GM23248 (cell line): Measurements from ENCODE around the gene KCNQ2. TPM values are rescaled to one million over a fixed set of nuclear protein-coding genes. Genes with fewer than 3 reads are reported as not detected.

Experiments
- DNase-seq: peaks from one replicate; pipeline ENCODE4 v3.0.0-alpha.2; 2015
- H2AFZ ChIP-seq: fragments of 200-600 bp; sonication (generic); 2 replicates; pipeline ENCODE4 v1.6.1; 2016; ENCODE audit warnings: antibody characterized with exemption
- H3F3A ChIP-seq: fragments of 200-600 bp; sonication (generic); 2 replicates; pipeline ENCODE4 v1.6.1; 2016; ENCODE audit warnings: mild to moderate bottlenecking, antibody characterized with exemption, mixed run types; ENCODE audit not compliant: insufficient read depth
- H3K27ac ChIP-seq: fragments of 200-600 bp; sonication (generic); 2 replicates; pipeline ENCODE4 v1.5.1; 2016; ENCODE audit warnings: mild to moderate bottlenecking
- H3K27me3 ChIP-seq: fragments of 200-600 bp; sonication (generic); replicated peaks from 2 replicates; pipeline ENCODE4 v1.6.1; 2016; ENCODE audit warnings: mild to moderate bottlenecking; ENCODE audit not compliant: insufficient read depth
- H3K36me3 ChIP-seq: fragments of 200-600 bp; sonication (generic); 2 replicates; pipeline ENCODE4 v1.6.1; 2016; ENCODE audit warnings: low read depth, mild to moderate bottlenecking
- H3K4me1 ChIP-seq: fragments of 200-600 bp; sonication (generic); 2 replicates; pipeline ENCODE4 v1.6.1; 2016; ENCODE audit warnings: mild to moderate bottlenecking; ENCODE audit not compliant: insufficient read depth
- H3K4me2 ChIP-seq: fragments of 200-600 bp; sonication (generic); one replicate; pipeline ENCODE4 v1.6.1; 2016; ENCODE audit warnings: mild to moderate bottlenecking; ENCODE audit not compliant: unreplicated experiment
- H3K4me3 ChIP-seq: fragments of 200-600 bp; sonication (generic); 2 replicates; pipeline ENCODE4 v1.5.1; 2016; ENCODE audit warnings: mild to moderate bottlenecking
- H3K79me2 ChIP-seq: fragments of 200-600 bp; sonication (generic); 2 replicates; pipeline ENCODE4 v1.6.1; 2016; ENCODE audit warnings: mild to moderate bottlenecking; ENCODE audit not compliant: insufficient read depth
- H3K9ac ChIP-seq: fragments of 200-600 bp; sonication (generic); 2 replicates; pipeline ENCODE4 v1.6.1; 2016; ENCODE audit warnings: mild to moderate bottlenecking
- H3K9me2 ChIP-seq: fragments of 200-600 bp; sonication (generic); 2 replicates; pipeline ENCODE4 v1.6.1; 2016; ENCODE audit warnings: mixed run types, mild to moderate bottlenecking, moderate library complexity; ENCODE audit not compliant: insufficient read depth
- H3K9me3 ChIP-seq: fragments of 200-600 bp; sonication (generic); one replicate; pipeline ENCODE4 v1.6.1; 2017; ENCODE audit warnings: low read depth
- H4K20me1 ChIP-seq: fragments of 200-600 bp; sonication (generic); 2 replicates; pipeline ENCODE4 v1.6.0; 2016; ENCODE audit not compliant: insufficient read depth
- EZH2 ChIP-seq: fragments of 200-600 bp; sonication (generic); IDR thresholded peaks from 2 replicates; pipeline ENCODE4 v1.6.1; 2018; ENCODE audit warnings: antibody characterized with exemption, mild to moderate bottlenecking; ENCODE audit not compliant: insufficient read depth, poor library complexity, severe bottlenecking
- EZH2phosphoT487 ChIP-seq: fragments of 200-600 bp; sonication (generic); IDR thresholded peaks from 2 replicates; pipeline ENCODE4 v1.6.1; 2018; ENCODE audit warnings: antibody characterized with exemption, moderate library complexity, mild to moderate bottlenecking, low read depth; ENCODE audit not compliant: insufficient read depth
- WGBS, 2 experiments: methylation state at CpG; one replicate each; pipeline ENCODE4 v1.1.6; 2015 to 2017; ENCODE audit warnings: low lambda C conversion rate in 2 of 2, low coverage in 1 of 2; ENCODE audit errors: missing lambda C conversion rate in 2 of 2; 5-methylcytosine and 5-hydroxymethylcytosine counted together
- in situ Hi-C: fragments of 300-500 bp; cut with MboI; formaldehyde crosslinking; loops from 2 replicates; pipeline ENCODE4 v1.15.0; 2020
- polyA plus RNA-seq: library from polyadenylated mRNA; unstranded; fragments of >200 nt; fragmentation: Nextera tagmentation; extraction: Ambion mirVana; gene quantifications from 2 replicates; pipeline ENCODE4 v1.2.1, GENCODE V29; 2016
- total RNA-seq: library from RNA; depleted of rRNA; stranded (reverse); fragments of >200 nt; shearing (Covaris generic); gene quantifications from 2 replicates; pipeline ENCODE4 v1.2.3, GENCODE V29; 2014

The KCNQ2 gene
- total and polyA plus RNA-seq, 2 experiments from 2014 or later: 0.38 TPM; not detected in 1

DNA sequence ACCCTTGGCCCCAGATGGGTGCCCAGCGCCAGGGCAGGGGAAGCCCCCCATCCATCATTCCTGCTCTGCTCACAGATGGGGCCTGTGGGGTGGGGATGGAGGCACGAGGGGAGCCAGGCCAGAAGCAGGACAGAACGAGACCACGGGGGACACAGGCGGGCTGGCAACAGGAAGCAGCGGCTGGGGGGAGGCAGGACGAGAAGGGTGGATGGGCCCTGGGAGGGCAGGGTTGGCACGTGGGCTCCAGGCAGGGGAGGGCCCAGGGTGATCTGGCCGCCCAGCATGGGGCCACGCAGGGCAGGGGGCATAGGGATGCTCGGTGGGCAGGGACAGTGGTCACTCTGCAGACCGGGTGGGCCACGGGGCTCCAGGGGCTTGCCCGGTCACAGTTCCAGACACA lies 41.6 kb downstream of the KCNQ2 start:
- WGBS, 2 experiments: 67 to 85% methylated on average over 8 to 14 of the region's 14 CpGs

DNA sequence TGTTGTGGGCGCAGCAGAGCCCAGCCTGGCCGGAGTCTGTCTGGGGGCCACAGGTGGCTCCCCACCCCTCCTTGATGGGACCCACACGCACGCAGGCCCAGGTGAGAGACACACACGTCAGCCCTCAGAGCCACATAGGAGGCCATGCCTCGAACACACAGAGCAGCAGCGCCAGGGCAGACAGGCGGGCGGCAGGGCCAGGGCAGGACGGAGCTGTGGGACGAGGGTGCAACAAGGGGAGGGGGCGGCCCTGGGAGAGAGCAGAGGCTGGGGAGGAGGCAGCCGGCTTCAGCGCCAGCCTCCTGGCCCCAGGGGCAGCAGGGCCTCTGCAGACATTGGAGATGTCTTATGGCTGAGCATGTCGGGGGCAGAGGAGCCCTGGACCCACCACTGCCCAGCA lies 42.5 kb downstream of the KCNQ2 start:
- H3K79me2 ChIP-seq: no peaks in the 10 kb centered on the region
- in situ Hi-C loops: no loop called here
- WGBS, 2 experiments: 63 to 69% methylated on average over 11 to 15 of the region's 15 CpGs
- DNase-seq: no peak
- H3K9me3 ChIP-seq: no peaks in the 10 kb centered on the region
- H3K9ac ChIP-seq: no peak overlapping the region
- H4K20me1 ChIP-seq: no peaks in the 10 kb centered on the region
- no peaks in the 10 kb centered on the region for H3K9me2 ChIP-seq
- H3F3A ChIP-seq: no peaks in the 10 kb centered on the region
- H3K36me3 ChIP-seq: no peaks in the 10 kb centered on the region
- TF ChIP-seq EZH2phosphoT487 (no peak), EZH2 (no peak)
- H3K27me3 ChIP-seq: 0 out of 2 replicates have a peak, but pooled peaks cover 3% of the 10 kb centered on the region
- no peak overlapping the region for H3K4me3 ChIP-seq
- no peak overlapping the region for H2AFZ ChIP-seq
- no peak overlapping the region for H3K27ac ChIP-seq
- H3K4me2 ChIP-seq: no peak overlapping the region
- H3K4me1 ChIP-seq: no peaks in the 10 kb centered on the region

More for the DNA sequence above, 41.6 kb downstream of the KCNQ2 start:
- Histone ChIP-seq H3K9me2 (no peaks in the 10 kb centered on the region), H3F3A (no peaks in the 10 kb centered on the region), H3K79me2 (no peaks in the 10 kb centered on the region), H4K20me1 (no peaks in the 10 kb centered on the region), H3K9me3 (no peaks in the 10 kb centered on the region), H3K27me3 (peaks cover 9% of the 10 kb centered on the region; the same call in 1 of the 2 replicates), H3K27ac (no peak overlapping the region), H3K4me3 (no peak overlapping the region), H3K9ac (no peak overlapping the region), H3K4me2 (no peak overlapping the region), H3K36me3 (no peaks in the 10 kb centered on the region), H3K4me1 (no peaks in the 10 kb centered on the region), H2AFZ (no peak overlapping the region)
- DNase-seq: no peak
- in situ Hi-C loops: no loop called here
- no peak for TF ChIP-seq EZH2phosphoT487
- no peak for TF ChIP-seq EZH2

DNA sequence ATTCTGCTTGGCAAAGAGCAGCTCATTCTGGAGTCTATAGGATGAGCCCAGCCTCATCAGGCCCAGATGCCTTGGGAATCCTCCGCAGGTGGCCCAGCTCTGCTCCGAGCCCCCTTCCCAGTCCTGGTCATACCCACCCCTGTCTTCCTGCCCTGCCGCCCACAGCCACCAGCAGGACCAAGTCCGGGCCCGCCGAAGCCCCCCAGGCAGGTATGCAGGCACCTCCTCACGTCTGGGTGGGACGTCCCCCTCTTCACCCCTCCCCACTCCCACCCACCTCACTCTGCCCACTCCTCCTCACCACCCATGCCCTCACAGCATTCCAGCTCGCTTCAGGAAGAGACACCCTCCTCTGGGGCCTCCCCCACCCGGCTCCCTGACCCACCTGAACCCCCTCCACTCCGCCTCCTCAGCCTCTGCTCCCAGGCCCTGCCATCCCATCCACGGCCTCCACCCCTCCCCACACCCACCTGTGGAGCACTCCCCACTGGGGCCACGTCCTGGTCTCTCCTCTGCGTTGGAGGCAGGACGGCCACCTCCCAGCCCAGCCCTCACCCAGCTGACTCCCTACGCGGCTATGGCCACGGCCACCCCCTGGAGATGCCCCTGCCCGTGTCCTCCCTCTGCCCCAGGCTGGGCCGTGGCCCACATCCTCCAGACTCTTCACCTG lies 43.4 kb downstream of the KCNQ2 start:
- H3K27me3 ChIP-seq: no peaks in the 10 kb centered on the region
- H3K9me2 ChIP-seq: no peaks in the 10 kb centered on the region
- in situ Hi-C loops: no loop called here
- H3K9ac ChIP-seq: no peak overlapping the region
- no peaks in the 10 kb centered on the region for H3K4me1 ChIP-seq
- 57 to 61% methylated on average over 9 to 20 of the region's 20 CpGs for WGBS, 2 experiments
- no peak overlapping the region for H3K4me2 ChIP-seq
- H3K36me3 ChIP-seq: no peaks in the 10 kb centered on the region
- no peak for DNase-seq
- H4K20me1 ChIP-seq: no peaks in the 10 kb centered on the region
- no peak overlapping the region for H3K27ac ChIP-seq
- H3F3A ChIP-seq: no peaks in the 10 kb centered on the region
- H3K4me3 ChIP-seq: no peak overlapping the region
- H3K9me3 ChIP-seq: no peaks in the 10 kb centered on the region
- no peaks in the 10 kb centered on the region for H3K79me2 ChIP-seq
- TF ChIP-seq EZH2: no peak
- no peak overlapping the region for H2AFZ ChIP-seq

DNA sequence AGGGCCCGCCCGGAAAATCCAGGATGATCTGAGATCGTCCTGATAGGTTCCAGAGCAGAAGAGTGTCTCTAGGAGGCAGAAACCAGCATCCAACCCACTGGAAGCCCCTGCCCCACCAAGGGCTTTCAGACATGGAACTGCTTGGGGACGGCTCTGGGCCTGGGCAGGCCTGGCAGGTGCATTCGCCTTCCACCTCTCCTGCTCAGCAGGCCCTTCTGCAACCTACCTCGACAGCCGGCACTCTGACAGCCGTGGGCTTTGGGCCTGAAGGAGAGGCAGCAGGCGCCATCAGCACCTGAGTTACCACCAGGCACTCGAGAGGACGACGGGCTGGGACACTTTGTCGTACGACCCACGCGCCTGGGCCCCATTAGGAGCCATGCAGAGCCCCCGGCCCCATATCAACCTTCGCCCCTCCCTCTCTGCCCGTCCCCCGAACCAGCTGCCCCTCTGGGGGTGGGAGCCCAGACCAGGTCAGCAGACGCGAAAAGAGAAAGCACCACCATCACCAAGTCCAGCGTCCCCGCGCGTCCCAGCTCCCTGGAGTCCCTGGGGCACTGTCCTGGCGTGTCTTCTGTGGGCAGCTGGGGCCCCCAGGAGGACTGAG lies 44.6 kb downstream of the KCNQ2 start:
- 77 to 81% methylated on average over 20 to 27 of the region's 27 CpGs for WGBS, 2 experiments
- Histone ChIP-seq H3K9ac (no peak overlapping the region), H3K9me3 (no peaks in the 10 kb centered on the region), H3K9me2 (no peaks in the 10 kb centered on the region), H3K27me3 (no peaks in the 10 kb centered on the region), H3K27ac (no peak overlapping the region), H4K20me1 (no peaks in the 10 kb centered on the region), H3K4me2 (no peak overlapping the region), H3K4me1 (no peaks in the 10 kb centered on the region), H3K79me2 (no peaks in the 10 kb centered on the region), H3F3A (no peaks in the 10 kb centered on the region), H2AFZ (no peak overlapping the region), H3K36me3 (no peaks in the 10 kb centered on the region), H3K4me3 (no peak overlapping the region)
- in situ Hi-C loops: no loop called here
- no peak for TF ChIP-seq EZH2phosphoT487
- TF ChIP-seq EZH2: no peak
- no peak for DNase-seq
